NCI-H146 (cell line): ENCODE data around the gene N4BP2L2.

Experiments used
- DNase-seq: peaks from one replicate; lab custom pipeline; 2025; lab: John Stamatoyannopoulos, UW

Gene N4BP2L2

GRCh38 chr13:32426191-32426989 lies 112.2 kb downstream of the N4BP2L2 start:
- no peak for DNase-seq

- DNase-seq = no peak
Measured at GRCh38 chr13:32425158-32425557, 113.4 kb downstream of the N4BP2L2 start.

- no peak for DNase-seq
Measured at GRCh38 chr13:32423592-32423991, 115.0 kb downstream of the N4BP2L2 start.

GRCh38 chr13:32419862-32420261 lies 118.7 kb downstream of the N4BP2L2 start:
- DNase-seq = no peak

GRCh38 chr13:32417995-32418394 lies 120.6 kb downstream of the N4BP2L2 start:
- DNase-seq = no peak

GRCh38 chr13:32415019-32415418 lies 123.6 kb downstream of the N4BP2L2 start:
- DNase-seq = peak; percentile 35

- DNase-seq = no peak
Measured at GRCh38 chr13:32414580-32414979, 124.0 kb downstream of the N4BP2L2 start.

- DNase-seq = no peak
Measured at GRCh38 chr13:32413284-32413683, 125.3 kb downstream of the N4BP2L2 start.

- DNase-seq = peak; percentile 57
Measured at GRCh38 chr13:32409561-32410421, 128.8 kb downstream of the N4BP2L2 start.

GRCh38 chr13:32409001-32409313 lies 129.6 kb downstream of the N4BP2L2 start:
- no peak for DNase-seq

GRCh38 chr13:32408296-32409000 lies 130.1 kb downstream of the N4BP2L2 start:
- peak; percentile 49 for DNase-seq

- no peak for DNase-seq
Measured at GRCh38 chr13:32407854-32408253, 130.7 kb downstream of the N4BP2L2 start.

GRCh38 chr13:32403108-32403507 lies 135.5 kb downstream of the N4BP2L2 start:
- no peak for DNase-seq

- DNase-seq = no peak
Measured at GRCh38 chr13:32391101-32391619, 147.4 kb downstream of the N4BP2L2 start.

- DNase-seq = no peak
Measured at GRCh38 chr13:32390484-32390883, 148.1 kb downstream of the N4BP2L2 start.

- no peak for DNase-seq
Measured at GRCh38 chr13:32390048-32390447, 148.5 kb downstream of the N4BP2L2 start.

- DNase-seq = no peak
Measured at GRCh38 chr13:32385410-32385809, 153.2 kb downstream of the N4BP2L2 start.

GRCh38 chr13:32384702-32385101 lies 153.9 kb downstream of the N4BP2L2 start:
- no peak for DNase-seq

GRCh38 chr13:32383836-32384618 lies 154.6 kb downstream of the N4BP2L2 start:
- no peak for DNase-seq
